Upper lobe of right lung (tissue), 1 donor: ENCODE measurements around the gene GPD1L. TPM values are rescaled to one million over a fixed set of nuclear protein-coding genes. Genes with fewer than 3 reads are reported as not detected.

Experiments used
- ATAC-seq: fragments of 200-7000 bp; cut with Tn5 transposase; one replicate; pipeline ENCODE4 v1.9.1; 2020; ENCODE audit warnings: mild to moderate bottlenecking, moderate library complexity
- DNase-seq: peaks from one replicate; pipeline ENCODE4 v3.0.0-alpha.2; 2020
- H3K27ac ChIP-seq: fragments of 200-600 bp; one replicate; pipeline ENCODE4 v1.8.0; 2022
- H3K27me3 ChIP-seq: fragments of 200-600 bp; one replicate; pipeline ENCODE4 v1.8.0; 2022; ENCODE audit warnings: mild to moderate bottlenecking
- H3K36me3 ChIP-seq: fragments of 200-600 bp; one replicate; pipeline ENCODE4 v1.8.0; 2022
- H3K4me1 ChIP-seq: fragments of 200-600 bp; one replicate; pipeline ENCODE4 v1.8.0; 2022
- H3K4me3 ChIP-seq: fragments of 200-600 bp; one replicate; pipeline ENCODE4 v1.8.0; 2022; ENCODE audit warnings: mild to moderate bottlenecking
- H3K9me3 ChIP-seq: fragments of 200-600 bp; one replicate; pipeline ENCODE4 v1.8.0; 2022
- CTCF ChIP-seq: fragments of 200-600 bp; IDR thresholded peaks from one replicate; pipeline ENCODE4 v1.8.0; 2022; ENCODE audit warnings: antibody characterized with exemption
- intact Hi-C: fragments of 100-400 bp; cut with DNase I; formaldehyde crosslinking; loops from one replicate; pipeline ENCODE4 v1.11.0; 2022
- total RNA-seq: library from RNA; stranded (reverse); fragmentation: NEBNext Ultra II Directional; extraction: Animal tissue kit (Norgen Biotek cat#: 25700); gene quantifications from one replicate; pipeline ENCODE4 v1.2.1, GENCODE V29; 2021
- donor health status: DM: no; HTN: yes; CAD: no; lungs with severe emphysema.

GPD1L gene
- total RNA-seq, 1 donor from 2014 or later = 84.1 TPM

GRCh38 chr3:32123620-32124019, 17.2 kb downstream of the GPD1L start:
- intact Hi-C loops = no loop called here
- ATAC-seq (no peak), DNase-seq (no peak)
- H3K9me3 ChIP-seq = no peaks in the 10 kb centered on the region
- H3K4me3 ChIP-seq = no peak overlapping the region
- no peaks in the 10 kb centered on the region for H3K36me3 ChIP-seq
- peaks cover 20% of the 10 kb centered on the region for H3K4me1 ChIP-seq
- TF ChIP-seq CTCF = no peak
- no peak overlapping the region for H3K27ac ChIP-seq
- no peaks in the 10 kb centered on the region for H3K27me3 ChIP-seq

GRCh38 chr3:32125012-32125411, 18.6 kb downstream of the GPD1L start:
- TF ChIP-seq CTCF = no peak

DNA sequence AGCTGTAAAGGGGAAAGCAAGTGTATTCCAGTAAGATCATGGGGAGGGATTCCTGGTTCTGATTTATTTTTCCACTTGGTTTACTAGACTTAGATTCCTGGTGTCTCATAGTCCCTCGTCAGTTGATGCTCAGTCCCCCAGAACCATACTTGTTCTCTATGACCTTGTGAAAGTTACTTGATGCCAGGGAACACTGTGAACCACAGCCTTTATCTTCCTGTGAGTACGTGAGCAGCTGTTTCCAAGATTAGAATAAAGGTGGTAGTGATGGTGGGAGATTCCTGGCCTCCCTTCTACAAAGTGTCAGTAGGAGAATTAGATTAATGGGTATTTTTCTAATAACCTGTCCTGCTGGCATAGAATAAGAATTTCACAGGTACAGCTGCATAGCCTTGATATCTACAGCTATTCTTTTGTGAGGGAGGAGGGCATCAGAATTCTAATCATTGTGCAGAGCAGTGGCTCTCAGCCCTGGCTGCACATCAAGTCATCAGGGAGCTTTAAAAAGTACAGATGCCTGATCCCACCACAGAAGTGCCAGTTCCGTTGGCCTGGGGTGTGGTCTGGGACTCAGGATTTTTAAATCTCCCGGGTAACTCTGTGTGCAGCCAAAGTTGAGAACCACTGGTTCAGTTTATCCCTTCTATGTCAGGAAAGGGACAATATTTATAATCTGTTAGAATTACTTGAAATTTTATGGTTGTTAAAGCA, 20.0 kb downstream of the GPD1L start:
- Histone ChIP-seq H3K36me3 (peaks cover 22% of the 10 kb centered on the region), H3K4me1 (no peaks in the 10 kb centered on the region), H3K27me3 (no peaks in the 10 kb centered on the region), H3K27ac (no peak overlapping the region), H3K9me3 (no peaks in the 10 kb centered on the region), H3K4me3 (no peak overlapping the region)
- TF ChIP-seq CTCF = no peak
- ATAC-seq (no peak), DNase-seq (no peak)
- intact Hi-C loops = no loop called here

More at GRCh38 chr3:32125012-32125411, 18.6 kb downstream of the GPD1L start:
- DNase-seq (no peak), ATAC-seq (no peak)
- no peak overlapping the region for H3K27ac ChIP-seq
- no peaks in the 10 kb centered on the region for H3K9me3 ChIP-seq
- H3K4me3 ChIP-seq = no peak overlapping the region
- intact Hi-C loops = no loop called here
- H3K27me3 ChIP-seq = no peaks in the 10 kb centered on the region
- H3K4me1 ChIP-seq = peaks cover 6% of the 10 kb centered on the region
- peaks cover 9% of the 10 kb centered on the region for H3K36me3 ChIP-seq

- TF ChIP-seq CTCF = no peak
- H3K9me3 ChIP-seq = no peaks in the 10 kb centered on the region
- H3K4me3 ChIP-seq = no peak overlapping the region
- ATAC-seq (no peak), DNase-seq (no peak)
- intact Hi-C loops = no loop called here
- no peak overlapping the region for H3K27ac ChIP-seq
- H3K27me3 ChIP-seq = no peaks in the 10 kb centered on the region
- peaks cover 25% of the 10 kb centered on the region for H3K36me3 ChIP-seq
- peaks cover 3% of the 10 kb centered on the region for H3K4me1 ChIP-seq
Measured at GRCh38 chr3:32127219-32127826, 20.9 kb downstream of the GPD1L start.

GRCh38 chr3:32128936-32129335, 22.5 kb downstream of the GPD1L start:
- Histone ChIP-seq H3K27ac (no peak overlapping the region), H3K27me3 (no peaks in the 10 kb centered on the region), H3K36me3 (peaks cover 25% of the 10 kb centered on the region), H3K4me1 (peaks cover 5% of the 10 kb centered on the region), H3K9me3 (no peaks in the 10 kb centered on the region), H3K4me3 (no peak overlapping the region)
- ATAC-seq (no peak), DNase-seq (no peak)
- no peak for TF ChIP-seq CTCF
- intact Hi-C loops = no loop called here
